HEK293T (cell line): ENCODE results near the gene SATL1.

Source experiments
- CTCF ChIA-PET: fragments of 350-600 bp; formaldehyde crosslinking; extraction: SDS; loops from one replicate; lab custom pipeline; 2021; ENCODE audit warnings: antibody characterized with exemption, inconsistent platforms; lab: Yijun Ruan, JAX
- POLR2A ChIA-PET: fragments of 350-600 bp; formaldehyde crosslinking; extraction: SDS; loops from one replicate; lab custom pipeline; 2020; ENCODE audit warnings: antibody characterized with exemption, inconsistent platforms; lab: Yijun Ruan, JAX
- DNase-seq: peaks from one replicate; pipeline ENCODE4 v3.0.0; 2012; ENCODE audit warnings: mixed read lengths; ENCODE audit errors: extremely low spot score
- ARNT ChIP-seq: fragments of 450-650 bp; IDR thresholded peaks from 2 replicates; pipeline ENCODE4 v1.6.1; 2017; ENCODE audit warnings: mild to moderate bottlenecking
- BHLHE40 ChIP-seq: fragments of 450-650 bp; IDR thresholded peaks from 2 replicates; pipeline ENCODE4 v1.6.1; 2016; ENCODE audit warnings: mild to moderate bottlenecking, moderate library complexity, borderline replicate concordance
- CTBP1 ChIP-seq: fragments of 450-650 bp; IDR thresholded peaks from 2 replicates; pipeline ENCODE4 v1.6.1; 2016; ENCODE audit warnings: borderline replicate concordance
- ELF4 ChIP-seq: fragments of 450-650 bp; IDR thresholded peaks from 2 replicates; pipeline ENCODE4 v1.6.1; 2017; ENCODE audit warnings: antibody characterized with exemption
- FOXA1 ChIP-seq: fragments of 450-650 bp; IDR thresholded peaks from 2 replicates; pipeline ENCODE4 v1.6.1; 2016; ENCODE audit warnings: mild to moderate bottlenecking
- FOXK2 ChIP-seq: fragments of 450-650 bp; IDR thresholded peaks from 2 replicates; pipeline ENCODE4 v1.6.1; 2016; ENCODE audit warnings: mild to moderate bottlenecking
- FOXM1 ChIP-seq: fragments of 450-650 bp; IDR thresholded peaks from 2 replicates; pipeline ENCODE4 v1.6.1; 2017; ENCODE audit warnings: mild to moderate bottlenecking, borderline replicate concordance
- HDGF ChIP-seq: fragments of 450-650 bp; IDR thresholded peaks from 2 replicates; pipeline ENCODE4 v1.6.1; 2017; ENCODE audit warnings: antibody characterized with exemption, borderline replicate concordance
- L3MBTL2 ChIP-seq: fragments of 450-650 bp; conservative IDR thresholded peaks from 2 replicates; pipeline ENCODE4 v1.6.1; 2016; ENCODE audit warnings: mild to moderate bottlenecking
- LEF1 ChIP-seq: fragments of 450-650 bp; IDR thresholded peaks from 2 replicates; pipeline ENCODE4 v1.6.1; 2017; ENCODE audit warnings: mild to moderate bottlenecking, borderline replicate concordance
- NFRKB ChIP-seq: fragments of 450-650 bp; IDR thresholded peaks from 2 replicates; pipeline ENCODE4 v1.6.1; 2016; ENCODE audit warnings: mild to moderate bottlenecking, moderate library complexity
- PKNOX1 ChIP-seq: fragments of 450-650 bp; IDR thresholded peaks from 2 replicates; pipeline ENCODE4 v1.6.1; 2016
- SP1 ChIP-seq: fragments of 450-650 bp; IDR thresholded peaks from 2 replicates; pipeline ENCODE4 v1.6.1; 2017
- SUZ12 ChIP-seq: fragments of 450-650 bp; IDR thresholded peaks from 2 replicates; pipeline ENCODE4 v1.6.1; 2016; ENCODE audit warnings: mild to moderate bottlenecking
- TARDBP ChIP-seq: fragments of 450-650 bp; IDR thresholded peaks from 2 replicates; pipeline ENCODE4 v1.6.1; 2016
- ZNF384 ChIP-seq: fragments of 450-650 bp; IDR thresholded peaks from 2 replicates; pipeline ENCODE4 v1.6.1; 2016

The SATL1 gene

GRCh38 chrX:85221361-85221760 is 22.2 kb downstream of the SATL1 start:
- ChIA-PET CTCF (no interaction called here), POLR2A (no interaction called here)
- DNase-seq = no peak
- no peak for TF ChIP-seq ELF4
- no peak for TF ChIP-seq FOXA1
- no peak for TF ChIP-seq BHLHE40
- TF ChIP-seq SP1 = no peak
- TF ChIP-seq LEF1 = no peak
- TF ChIP-seq ARNT = no peak
- no peak for TF ChIP-seq L3MBTL2
- TF ChIP-seq SUZ12 = no peak
- TF ChIP-seq TARDBP = no peak
- TF ChIP-seq NFRKB = no peak
- no peak for TF ChIP-seq PKNOX1
- TF ChIP-seq FOXM1 = no peak
- no peak for TF ChIP-seq ZNF384
- no peak for TF ChIP-seq CTBP1
- no peak for TF ChIP-seq FOXK2
- no peak for TF ChIP-seq HDGF

- DNase-seq = no peak
- TF ChIP-seq FOXK2 (no peak), ZNF384 (no peak), SP1 (no peak), ARNT (no peak), BHLHE40 (no peak), PKNOX1 (no peak), FOXM1 (no peak)
- ChIA-PET POLR2A (no interaction called here), CTCF (no interaction called here)
Measured at GRCh38 chrX:85215946-85216345, 27.6 kb downstream of the SATL1 start.

GRCh38 chrX:85213792-85214530 is 29.6 kb downstream of the SATL1 start:
- ChIA-PET CTCF (no interaction called here), POLR2A (no interaction called here)
- DNase-seq = no peak
- no peak for TF ChIP-seq FOXA1
- TF ChIP-seq SUZ12 = no peak
- no peak for TF ChIP-seq ELF4
- TF ChIP-seq BHLHE40 = no peak
- TF ChIP-seq FOXK2 = no peak
- no peak for TF ChIP-seq HDGF
- TF ChIP-seq TARDBP = no peak
- TF ChIP-seq SP1 = no peak
- TF ChIP-seq NFRKB = no peak
- TF ChIP-seq FOXM1 = no peak
- TF ChIP-seq L3MBTL2 = no peak
- TF ChIP-seq ARNT = no peak
- TF ChIP-seq LEF1 = no peak
- no peak for TF ChIP-seq CTBP1
- no peak for TF ChIP-seq ZNF384
- no peak for TF ChIP-seq PKNOX1

GRCh38 chrX:85203461-85203970 is 40.1 kb downstream of the SATL1 start:
- no peak for DNase-seq
- CTCF ChIA-PET = no interaction called here
- TF ChIP-seq L3MBTL2 = no peak
- no peak for TF ChIP-seq FOXK2
- no peak for TF ChIP-seq ARNT
- no peak for TF ChIP-seq NFRKB
- no peak for TF ChIP-seq SP1
- no peak for TF ChIP-seq HDGF
- no peak for TF ChIP-seq PKNOX1
- TF ChIP-seq FOXM1 = no peak
- no peak for TF ChIP-seq LEF1
- no peak for TF ChIP-seq SUZ12
- POLR2A ChIA-PET = no interaction called here

- POLR2A ChIA-PET = no interaction called here
- CTCF ChIA-PET = no interaction called here
- no peak for TF ChIP-seq NFRKB
- no peak for TF ChIP-seq SUZ12
- TF ChIP-seq HDGF = no peak
- TF ChIP-seq FOXM1 = no peak
- no peak for TF ChIP-seq L3MBTL2
- TF ChIP-seq LEF1 = no peak
- no peak for TF ChIP-seq ELF4
- no peak for TF ChIP-seq SP1
- no peak for TF ChIP-seq TARDBP
- no peak for TF ChIP-seq ZNF384
- TF ChIP-seq FOXA1 = no peak
- TF ChIP-seq CTBP1 = no peak
- TF ChIP-seq FOXK2 = no peak
- DNase-seq = no peak
Measured at GRCh38 chrX:85196319-85196718, 47.3 kb downstream of the SATL1 start.

GRCh38 chrX:85159644-85160043 is 83.9 kb downstream of the SATL1 start:
- DNase-seq = no peak
- ChIA-PET CTCF (no interaction called here), POLR2A (no interaction called here)
- TF ChIP-seq L3MBTL2 (no peak), ELF4 (no peak), LEF1 (no peak), PKNOX1 (no peak), BHLHE40 (no peak), NFRKB (no peak), HDGF (no peak), FOXA1 (no peak), CTBP1 (no peak), ARNT (no peak), FOXK2 (no peak), ZNF384 (no peak), TARDBP (no peak), FOXM1 (no peak), SP1 (no peak), SUZ12 (no peak)
